Spleen (tissue), 11 donors: ENCODE measurements around the gene ENDOV. TPM values are rescaled to one million over a fixed set of nuclear protein-coding genes. Genes with fewer than 3 reads are reported as not detected.
"Not testable (repeated sequence)": the region's sequence is repeated elsewhere in the genome, so short reads cannot be mapped to it uniquely, and the experiment has no call there.

Experiments
- DNase-seq: peaks from one replicate; pipeline ENCODE4 v3.0.0-alpha.2; 2020
- H3K27ac ChIP-seq, 8 donors: fragments of 200-600 bp; sonication (generic) in 7 of 8; 1 replicate in 4 of 8; 2 replicates in 4 of 8; pipeline versions ENCODE4 v1.5.0 to v1.8.0; 2016 to 2021; ENCODE audit warnings: inconsistent platforms in 4 of 8, mild to moderate bottlenecking in 4 of 8, moderate library complexity in 1 of 8
- H3K27me3 ChIP-seq, 7 donors: fragments of 200-600 bp; sonication (generic) in 6 of 7; replicated peaks in 1 of 7; 1 replicate in 4 of 7; 2 replicates in 3 of 7; pipeline versions ENCODE4 v1.5.0 to v1.8.0; 2016 to 2021; ENCODE audit warnings: inconsistent platforms in 3 of 7, mild to moderate bottlenecking in 1 of 7
- H3K36me3 ChIP-seq, 6 donors: fragments of 200-600 bp; sonication (generic) in 5 of 6; 1 replicate in 4 of 6; 2 replicates in 2 of 6; pipeline versions ENCODE4 v1.5.0 to v1.8.0; 2016 to 2021; ENCODE audit warnings: inconsistent platforms in 2 of 6
- H3K4me1 ChIP-seq, 6 donors: fragments of 200-600 bp; sonication (generic) in 5 of 6; 1 replicate in 3 of 6; 2 replicates in 3 of 6; pipeline versions ENCODE4 v1.5.0 to v1.8.0; 2016 to 2021; ENCODE audit warnings: inconsistent platforms in 3 of 6
- H3K4me3 ChIP-seq, 8 donors: fragments of 200-600 bp; sonication (generic) in 7 of 8; 1 replicate in 4 of 8; 2 replicates in 4 of 8; pipeline versions ENCODE4 v1.5.0 to v1.8.0; 2016 to 2021; ENCODE audit warnings: inconsistent platforms in 4 of 8, mild to moderate bottlenecking in 4 of 8, moderate library complexity in 2 of 8
- H3K9me3 ChIP-seq, 8 donors: fragments of 200-600 bp; sonication (generic) in 7 of 8; 1 replicate in 4 of 8; 2 replicates in 4 of 8; pipeline versions ENCODE4 v1.5.0 to v1.8.0; 2016 to 2021; ENCODE audit warnings: inconsistent platforms in 4 of 8
- CTCF ChIP-seq, 11 experiments: fragments of 200-600 bp in 7 of 11; fragments of 450-650 bp in 4 of 11; sonication (generic) in 4 of 11; IDR thresholded peaks in 8 of 11; conservative IDR thresholded peaks in 3 of 11; 1 replicate in 7 of 11; 2 replicates in 4 of 11; pipeline versions ENCODE4 v1.4.0 to v1.8.0; 2016 to 2021; ENCODE audit warnings: antibody characterized with exemption in 11 of 11, inconsistent platforms in 4 of 11, mild to moderate bottlenecking in 1 of 11
- POLR2A ChIP-seq, 3 donors: fragments of 450-650 bp; IDR thresholded peaks; one replicate each; pipeline ENCODE4 v1.5.1; 2017; ENCODE audit warnings: antibody characterized with exemption in 3 of 3, mild to moderate bottlenecking in 1 of 3
- POLR2AphosphoS5 ChIP-seq, 3 donors: sonication (generic); formaldehyde crosslinking; IDR thresholded peaks; one replicate each; pipeline ENCODE4 v1.5.1; 2017; ENCODE audit warnings: antibody characterized with exemption in 3 of 3
- WGBS, 5 donors: extraction: QIAGEN DNeasy Blood & Tissue Kit in 3 of 5; methylation state at CpG; one replicate each; pipeline versions ENCODE4 v1.1.5 to v1.1.7; 2013 to 2018; 5-methylcytosine and 5-hydroxymethylcytosine counted together
- intact Hi-C: fragments of 100-400 bp; cut with DNase I; formaldehyde crosslinking; loops from one replicate; pipeline ENCODE4 v1.15.0; 2023; ENCODE audit warnings: low total_unique reads
- polyA plus RNA-seq, 3 donors: library from polyadenylated mRNA; stranded (reverse); fragments of 200-250 nt; gene quantifications; one replicate each; pipeline ENCODE4 v1.2.1, GENCODE V29; 2013
- total RNA-seq, 7 donors: library from RNA; depleted of rRNA in 3 of 7; stranded (reverse); fragments of >200 nt in 3 of 7; fragmentation: NEBNext Ultra II Directional in 4 of 7; extraction: Animal tissue kit (Norgen Biotek cat#: 25700) in 4 of 7; gene quantifications; one replicate each; pipeline versions ENCODE4 v1.1.0 to v1.2.1, GENCODE V29; 2016 to 2021
- donor health status: healthy with polysubstance abuse.
- donor health status: DM: no; HTN: no; CAD: no; lungs with moderate emphysema.
- donor health status: DM: no; HTN: no; CAD: no.
- donor health status: Bipolar disorder and iron deficiency.
- donor health status: healthy.
- donor health status: DM: no; HTN: no; CAD: no.
- donor health status: DM: yes; HTN: yes; CAD: no.

The ENDOV gene
- total and polyA plus RNA-seq, 10 donors, result 9.7 to 47.4 (median 23.2) TPM

GRCh38 chr17:80409626-80410025, 5.3 kb upstream of the ENDOV start:
- intact Hi-C loops, result no loop called here
- TF ChIP-seq POLR2A (IDR thresholded peaks at IDR 0.05) (no peak), CTCF (IDR thresholded peaks at IDR 0.05 in 8 of 11, conservative IDR thresholded peaks at IDR 0.05 in 3 of 11) (no peak), POLR2AphosphoS5 (IDR thresholded peaks at IDR 0.05) (no peak)
- Histone ChIP-seq H3K9me3 (no peaks in the 10 kb centered on the region), H3K27me3 (peaks cover 0 to 19% (median 0%) of the 10 kb centered on the region in 7 donors), H3K36me3 (no peaks in the 10 kb centered on the region), H3K27ac (peak overlapping the region in 1 of 8 donors; percentile 48), H3K4me3 (no peak overlapping the region), H3K4me1 (peaks cover 0 to 25% (median 13%) of the 10 kb centered on the region in 6 donors)
- 87 to 92% (median 89%) methylated on average over 13 of the region's 13 CpGs for WGBS, 5 donors
- no peak for DNase-seq

- intact Hi-C loops, H3K36me3 ChIP-seq, H3K27ac ChIP-seq, H3K9me3 ChIP-seq, H3K4me3 ChIP-seq, DNase-seq: not testable (repeated sequence)
- 79 to 87% (median 81%) methylated on average over 15 to 16 of the region's 16 CpGs for WGBS, 5 donors
- H3K27me3 ChIP-seq, result peaks cover 0 to 22% (median 0%) of the 10 kb centered on the region in 7 donors
- peaks cover 0 to 30% (median 17%) of the 10 kb centered on the region in 6 donors for H3K4me1 ChIP-seq
Observed at GRCh38 chr17:80410441-80411087, 4.4 kb upstream of the ENDOV start.

- H3K27ac ChIP-seq, result peak overlapping the region in 4 of 8 donors; percentile 36 to 94 (median 93)
- intact Hi-C loops, result no loop called here
Observed at GRCh38 chr17:80413771-80414507, 1.0 kb upstream of the ENDOV start.

GRCh38 chr17:80414508-80414802, 512 bp upstream of the ENDOV start:
- peaks cover 8 to 48% (median 31%) of the 10 kb centered on the region in 6 donors for H3K4me1 ChIP-seq
- peak overlapping the region; percentile 89 to 95 (median 94) for H3K27ac ChIP-seq
- H3K4me3 ChIP-seq, result peak overlapping the region; percentile 67 to 91 (median 80)
- DNase-seq, result no peak
- H3K27me3 ChIP-seq, result peaks cover 0 to 17% (median 0%) of the 10 kb centered on the region in 7 donors
- H3K36me3 ChIP-seq, result peaks cover 0 to 25% (median 12%) of the 10 kb centered on the region in 6 donors
- TF ChIP-seq CTCF (IDR thresholded peaks at IDR 0.05 in 8 of 11, conservative IDR thresholded peaks at IDR 0.05 in 3 of 11), result no peak
- intact Hi-C loops, result no loop called here
- H3K9me3 ChIP-seq, result no peaks in the 10 kb centered on the region
- 2 to 6% (median 3%) methylated on average over 9 to 15 of the region's 15 CpGs for WGBS, 5 donors

More at GRCh38 chr17:80413771-80414507, 1.0 kb upstream of the ENDOV start:
- TF ChIP-seq CTCF (IDR thresholded peaks at IDR 0.05 in 8 of 11, conservative IDR thresholded peaks at IDR 0.05 in 3 of 11) (no peak), POLR2A (IDR thresholded peaks at IDR 0.05) (no peak), POLR2AphosphoS5 (IDR thresholded peaks at IDR 0.05) (no peak)
- peak overlapping the region; percentile 67 to 91 (median 80) for H3K4me3 ChIP-seq
- H3K36me3 ChIP-seq, result peaks cover 0 to 21% (median 10%) of the 10 kb centered on the region in 6 donors
- H3K4me1 ChIP-seq, result peaks cover 8 to 51% (median 32%) of the 10 kb centered on the region in 6 donors
- 43 to 54% (median 44%) methylated on average over 26 of the region's 26 CpGs for WGBS, 5 donors
- DNase-seq, result no peak
- H3K9me3 ChIP-seq, result no peaks in the 10 kb centered on the region
- H3K27me3 ChIP-seq, result peaks cover 0 to 19% (median 0%) of the 10 kb centered on the region in 7 donors
